ENCODE results near the gene RFX2.
"Not testable (repeated sequence)": the region's sequence is repeated elsewhere in the genome, so short reads cannot be mapped to it uniquely, and the experiment has no call there.

The RFX2 gene

DNA sequence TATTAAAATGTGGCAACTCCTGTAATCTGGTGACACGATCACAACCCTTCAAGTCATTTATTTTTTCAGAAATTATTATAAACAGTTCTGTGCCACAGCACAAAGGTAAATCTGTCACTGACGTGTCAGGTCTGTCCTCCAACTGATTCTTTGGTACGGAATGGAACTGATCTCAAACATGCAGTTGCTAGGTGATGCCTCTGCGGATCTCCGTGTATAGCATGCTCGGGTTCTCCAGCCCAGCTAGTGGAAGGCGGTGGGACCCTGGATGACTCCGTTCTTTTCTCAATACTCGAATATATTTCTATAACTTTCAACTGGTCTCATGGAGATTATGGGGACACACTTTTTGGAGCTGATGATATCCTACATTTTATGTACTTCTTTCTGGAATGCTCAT lies 143.4 kb downstream of the RFX2 start (continued):
- no peak for TF ChIP-seq RARB (CRISPR knock-in tag; IDR thresholded peaks at IDR 0.05)
- no peak for TF ChIP-seq ARNTL (CRISPR knock-in tag; IDR thresholded peaks at IDR 0.05; ENCODE audit: borderline replicate concordance, low read depth)
- no peak for TF ChIP-seq GLIS3 (CRISPR knock-in tag; IDR thresholded peaks at IDR 0.05)

GRCh38 chr19:5966215-5966614 lies 144.1 kb downstream of the RFX2 start:
- peak; percentile 35 for ATAC-seq

GRCh38 chr19:5964816-5965565 lies 145.3 kb downstream of the RFX2 start:
- ATAC-seq, result no peak

More at GRCh38 chr19:5966215-5966614, 144.1 kb downstream of the RFX2 start:
- 0 out of 2 replicates have a peak, but pooled peaks have one; percentile 13 for TF ChIP-seq ZFP3 (CRISPR knock-in tag; IDR thresholded peaks at IDR 0.05)
- TF ChIP-seq ARNTL (CRISPR knock-in tag; IDR thresholded peaks at IDR 0.05; ENCODE audit: borderline replicate concordance, low read depth), result no peak
- peak; percentile 71 for TF ChIP-seq ISL1 (CRISPR knock-in tag; IDR thresholded peaks at IDR 0.05)
- TF ChIP-seq SNAI2 (CRISPR knock-in tag; IDR thresholded peaks at IDR 0.05), result 0 out of 2 replicates have a peak, but pooled peaks have one; percentile 57
- TF ChIP-seq TCF4 (CRISPR knock-in tag; IDR thresholded peaks at IDR 0.05; ENCODE audit: borderline replicate concordance), result 0 out of 2 replicates have a peak, but pooled peaks have one; percentile 17

GRCh38 chr19:5963855-5964254 lies 146.4 kb downstream of the RFX2 start:
- no peak for ATAC-seq
- no peak for TF ChIP-seq TOX (CRISPR knock-in tag; IDR thresholded peaks at IDR 0.05; ENCODE audit: borderline replicate concordance)
- no peak for TF ChIP-seq RARB (CRISPR knock-in tag; IDR thresholded peaks at IDR 0.05)
- no peak for TF ChIP-seq TCF4 (CRISPR knock-in tag; IDR thresholded peaks at IDR 0.05; ENCODE audit: borderline replicate concordance)
- TF ChIP-seq BACH2 (CRISPR knock-in tag; IDR thresholded peaks at IDR 0.05; ENCODE audit: borderline replicate concordance), result no peak
- no peak for TF ChIP-seq GLIS3 (CRISPR knock-in tag; IDR thresholded peaks at IDR 0.05)
- TF ChIP-seq ZNF70 (CRISPR knock-in tag; IDR thresholded peaks at IDR 0.05), result no peak
- no peak for TF ChIP-seq ARNTL (CRISPR knock-in tag; IDR thresholded peaks at IDR 0.05; ENCODE audit: borderline replicate concordance, low read depth)
- TF ChIP-seq ESRRG (CRISPR knock-in tag; IDR thresholded peaks at IDR 0.05), result no peak
- TF ChIP-seq CREB5 (CRISPR knock-in tag; IDR thresholded peaks at IDR 0.05; ENCODE audit: low read depth), result no peak
- TF ChIP-seq ISL1 (CRISPR knock-in tag; IDR thresholded peaks at IDR 0.05), result no peak
- TF ChIP-seq SNAI2 (CRISPR knock-in tag; IDR thresholded peaks at IDR 0.05), result no peak
- no peak for TF ChIP-seq ZFP3 (CRISPR knock-in tag; IDR thresholded peaks at IDR 0.05)
- TF ChIP-seq PATZ1 (CRISPR knock-in tag; IDR thresholded peaks at IDR 0.05; ENCODE audit: borderline replicate concordance), result no peak
- TF ChIP-seq CSRNP3 (CRISPR knock-in tag; IDR thresholded peaks at IDR 0.05), result no peak
- TF ChIP-seq, protein P1, sequence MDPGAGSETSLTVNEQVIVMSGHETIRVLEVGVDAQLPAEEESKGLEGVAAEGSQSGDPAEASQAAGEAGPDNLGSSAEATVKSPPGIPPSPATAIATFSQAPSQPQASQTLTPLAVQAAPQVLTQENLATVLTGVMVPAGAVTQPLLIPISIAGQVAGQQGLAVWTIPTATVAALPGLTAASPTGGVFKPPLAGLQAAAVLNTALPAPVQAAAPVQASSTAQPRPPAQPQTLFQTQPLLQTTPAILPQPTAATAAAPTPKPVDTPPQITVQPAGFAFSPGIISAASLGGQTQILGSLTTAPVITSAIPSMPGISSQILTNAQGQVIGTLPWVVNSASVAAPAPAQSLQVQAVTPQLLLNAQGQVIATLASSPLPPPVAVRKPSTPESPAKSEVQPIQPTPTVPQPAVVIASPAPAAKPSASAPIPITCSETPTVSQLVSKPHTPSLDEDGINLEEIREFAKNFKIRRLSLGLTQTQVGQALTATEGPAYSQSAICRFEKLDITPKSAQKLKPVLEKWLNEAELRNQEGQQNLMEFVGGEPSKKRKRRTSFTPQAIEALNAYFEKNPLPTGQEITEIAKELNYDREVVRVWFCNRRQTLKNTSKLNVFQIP (CRISPR knock-in tag; IDR thresholded peaks at IDR 0.05; ENCODE audit: borderline replicate concordance, low read depth), result no peak
- TF ChIP-seq, protein P2, sequence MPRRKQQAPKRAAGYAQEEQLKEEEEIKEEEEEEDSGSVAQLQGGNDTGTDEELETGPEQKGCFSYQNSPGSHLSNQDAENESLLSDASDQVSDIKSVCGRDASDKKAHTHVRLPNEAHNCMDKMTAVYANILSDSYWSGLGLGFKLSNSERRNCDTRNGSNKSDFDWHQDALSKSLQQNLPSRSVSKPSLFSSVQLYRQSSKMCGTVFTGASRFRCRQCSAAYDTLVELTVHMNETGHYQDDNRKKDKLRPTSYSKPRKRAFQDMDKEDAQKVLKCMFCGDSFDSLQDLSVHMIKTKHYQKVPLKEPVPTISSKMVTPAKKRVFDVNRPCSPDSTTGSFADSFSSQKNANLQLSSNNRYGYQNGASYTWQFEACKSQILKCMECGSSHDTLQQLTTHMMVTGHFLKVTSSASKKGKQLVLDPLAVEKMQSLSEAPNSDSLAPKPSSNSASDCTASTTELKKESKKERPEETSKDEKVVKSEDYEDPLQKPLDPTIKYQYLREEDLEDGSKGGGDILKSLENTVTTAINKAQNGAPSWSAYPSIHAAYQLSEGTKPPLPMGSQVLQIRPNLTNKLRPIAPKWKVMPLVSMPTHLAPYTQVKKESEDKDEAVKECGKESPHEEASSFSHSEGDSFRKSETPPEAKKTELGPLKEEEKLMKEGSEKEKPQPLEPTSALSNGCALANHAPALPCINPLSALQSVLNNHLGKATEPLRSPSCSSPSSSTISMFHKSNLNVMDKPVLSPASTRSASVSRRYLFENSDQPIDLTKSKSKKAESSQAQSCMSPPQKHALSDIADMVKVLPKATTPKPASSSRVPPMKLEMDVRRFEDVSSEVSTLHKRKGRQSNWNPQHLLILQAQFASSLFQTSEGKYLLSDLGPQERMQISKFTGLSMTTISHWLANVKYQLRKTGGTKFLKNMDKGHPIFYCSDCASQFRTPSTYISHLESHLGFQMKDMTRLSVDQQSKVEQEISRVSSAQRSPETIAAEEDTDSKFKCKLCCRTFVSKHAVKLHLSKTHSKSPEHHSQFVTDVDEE (CRISPR knock-in tag; IDR thresholded peaks at IDR 0.05), result no peak

More at GRCh38 chr19:5964816-5965565, 145.3 kb downstream of the RFX2 start:
- TF ChIP-seq GLIS3 (CRISPR knock-in tag; IDR thresholded peaks at IDR 0.05) (no peak), ISL1 (CRISPR knock-in tag; IDR thresholded peaks at IDR 0.05) (no peak), CREB5 (CRISPR knock-in tag; IDR thresholded peaks at IDR 0.05; ENCODE audit: low read depth) (no peak), CSDC2 (CRISPR knock-in tag; IDR thresholded peaks at IDR 0.05) (no peak)

DNA sequence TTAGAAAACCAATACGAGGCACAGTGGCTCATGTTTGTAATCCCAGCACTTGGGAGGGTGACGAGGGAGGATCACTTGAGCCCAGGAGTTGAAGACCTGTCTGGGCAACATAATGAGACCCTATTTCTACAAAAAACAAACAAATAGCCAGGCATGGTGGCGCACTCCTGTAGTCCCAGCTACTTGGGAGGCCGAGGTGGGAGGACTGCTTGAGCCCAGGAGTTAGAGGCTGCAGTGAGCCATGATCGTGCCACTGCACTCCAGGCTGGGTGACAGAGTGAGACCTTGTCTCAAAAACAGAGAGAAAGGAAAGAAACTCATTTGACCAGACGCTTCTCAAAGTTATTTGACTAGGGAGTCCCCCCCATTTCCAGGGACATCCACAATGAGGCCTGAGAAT lies 147.0 kb downstream of the RFX2 start:
- ATAC-seq, result not testable (repeated sequence)
